Measurements from ENCODE around the gene ADK.

ADK gene

GRCh38 chr10:74417397-74417796 lies 266.4 kb downstream of the ADK start:
- no peaks in the 10 kb centered on the region for H3K9me3 ChIP-seq (ENCODE audit: control insufficient read depth, low read length)
- H3K27ac ChIP-seq (ENCODE audit: low read depth, low read length, severe bottlenecking), result no peak overlapping the region
- WGBS, 2 experiments (ENCODE audit: insufficient coverage in 2 of 2), result no CpG with 5 or more reads among the region's 1 CpG
- peaks cover 2% of the 10 kb centered on the region for H3K36me3 ChIP-seq (ENCODE audit: control insufficient read depth, insufficient read depth, low read length)
- no peak overlapping the region for H3K4me3 ChIP-seq (ENCODE audit: extremely low read depth, insufficient read depth, low read length, poor library complexity, severe bottlenecking)
- H3K4me1 ChIP-seq (ENCODE audit: control insufficient read depth, insufficient read depth, low read length, poor library complexity, severe bottlenecking), result peaks cover 4% of the 10 kb centered on the region

- Histone ChIP-seq H3K4me1 (ENCODE audit: control insufficient read depth, insufficient read depth, low read length, poor library complexity, severe bottlenecking) (peaks cover 4% of the 10 kb centered on the region), H3K4me3 (ENCODE audit: extremely low read depth, insufficient read depth, low read length, poor library complexity, severe bottlenecking) (no peak overlapping the region), H3K9me3 (ENCODE audit: control insufficient read depth, low read length) (no peaks in the 10 kb centered on the region), H3K27ac (ENCODE audit: low read depth, low read length, severe bottlenecking) (peak overlapping the region; percentile 96), H3K36me3 (ENCODE audit: control insufficient read depth, insufficient read depth, low read length) (no peaks in the 10 kb centered on the region)
- 61 to 73% methylated on average over 2 to 3 of the region's 4 CpGs for WGBS, 2 experiments (ENCODE audit: insufficient coverage in 2 of 2)
Observed at GRCh38 chr10:74418285-74418872, 267.4 kb downstream of the ADK start.

- peaks cover 4% of the 10 kb centered on the region for H3K4me1 ChIP-seq (ENCODE audit: control insufficient read depth, insufficient read depth, low read length, poor library complexity, severe bottlenecking)
- peaks cover 4% of the 10 kb centered on the region for H3K9me3 ChIP-seq (ENCODE audit: control insufficient read depth, low read length)
- H3K36me3 ChIP-seq (ENCODE audit: control insufficient read depth, insufficient read depth, low read length), result peaks cover 5% of the 10 kb centered on the region
- peak overlapping the region; percentile 96 for H3K27ac ChIP-seq (ENCODE audit: low read depth, low read length, severe bottlenecking)
- no peak overlapping the region for H3K4me3 ChIP-seq (ENCODE audit: extremely low read depth, insufficient read depth, low read length, poor library complexity, severe bottlenecking)
- no CpG with 5 or more reads among the region's 1 CpG for WGBS, 2 experiments (ENCODE audit: insufficient coverage in 2 of 2)
Observed at GRCh38 chr10:74419491-74419951, 268.5 kb downstream of the ADK start.

GRCh38 chr10:74419958-74420375 lies 268.9 kb downstream of the ADK start:
- Histone ChIP-seq H3K4me1 (ENCODE audit: control insufficient read depth, insufficient read depth, low read length, poor library complexity, severe bottlenecking) (peaks cover 4% of the 10 kb centered on the region), H3K9me3 (ENCODE audit: control insufficient read depth, low read length) (peaks cover 4% of the 10 kb centered on the region), H3K36me3 (ENCODE audit: control insufficient read depth, insufficient read depth, low read length) (peaks cover 5% of the 10 kb centered on the region), H3K4me3 (ENCODE audit: extremely low read depth, insufficient read depth, low read length, poor library complexity, severe bottlenecking) (no peak overlapping the region), H3K27ac (ENCODE audit: low read depth, low read length, severe bottlenecking) (peak overlapping the region; percentile 96)
- no CpG with 5 or more reads among the region's 2 CpGs for WGBS, 2 experiments (ENCODE audit: insufficient coverage in 2 of 2)

- no CpG with 5 or more reads among the region's 1 CpG for WGBS, 2 experiments (ENCODE audit: insufficient coverage in 2 of 2)
- Histone ChIP-seq H3K36me3 (ENCODE audit: control insufficient read depth, insufficient read depth, low read length) (peaks cover 8% of the 10 kb centered on the region), H3K4me3 (ENCODE audit: extremely low read depth, insufficient read depth, low read length, poor library complexity, severe bottlenecking) (no peak overlapping the region), H3K9me3 (ENCODE audit: control insufficient read depth, low read length) (peaks cover 4% of the 10 kb centered on the region), H3K4me1 (ENCODE audit: control insufficient read depth, insufficient read depth, low read length, poor library complexity, severe bottlenecking) (no peaks in the 10 kb centered on the region), H3K27ac (ENCODE audit: low read depth, low read length, severe bottlenecking) (no peak overlapping the region)
Observed at GRCh38 chr10:74424565-74424964, 273.5 kb downstream of the ADK start.

- Histone ChIP-seq H3K4me1 (ENCODE audit: control insufficient read depth, insufficient read depth, low read length, poor library complexity, severe bottlenecking) (no peaks in the 10 kb centered on the region), H3K36me3 (ENCODE audit: control insufficient read depth, insufficient read depth, low read length) (peaks cover 8% of the 10 kb centered on the region), H3K4me3 (ENCODE audit: extremely low read depth, insufficient read depth, low read length, poor library complexity, severe bottlenecking) (no peak overlapping the region), H3K27ac (ENCODE audit: low read depth, low read length, severe bottlenecking) (no peak overlapping the region), H3K9me3 (ENCODE audit: control insufficient read depth, low read length) (peaks cover 4% of the 10 kb centered on the region)
- WGBS, 2 experiments (ENCODE audit: insufficient coverage in 2 of 2), result 100% methylated on average over 1 of the region's 2 CpGs
Observed at GRCh38 chr10:74425456-74426001, 274.5 kb downstream of the ADK start.

- WGBS, 2 experiments (ENCODE audit: insufficient coverage in 2 of 2), result no CpG with 5 or more reads among the region's 4 CpGs
- Histone ChIP-seq H3K4me3 (ENCODE audit: extremely low read depth, insufficient read depth, low read length, poor library complexity, severe bottlenecking) (no peak overlapping the region), H3K9me3 (ENCODE audit: control insufficient read depth, low read length) (no peaks in the 10 kb centered on the region)
Observed at GRCh38 chr10:74431816-74432215, 280.8 kb downstream of the ADK start.

GRCh38 chr10:74432841-74433594 lies 282.0 kb downstream of the ADK start:
- Histone ChIP-seq H3K4me3 (ENCODE audit: extremely low read depth, insufficient read depth, low read length, poor library complexity, severe bottlenecking) (no peak overlapping the region), H3K36me3 (ENCODE audit: control insufficient read depth, insufficient read depth, low read length) (peaks cover 4% of the 10 kb centered on the region), H3K4me1 (ENCODE audit: control insufficient read depth, insufficient read depth, low read length, poor library complexity, severe bottlenecking) (peaks cover 18% of the 10 kb centered on the region), H3K9me3 (ENCODE audit: control insufficient read depth, low read length) (no peaks in the 10 kb centered on the region), H3K27ac (ENCODE audit: low read depth, low read length, severe bottlenecking) (peak overlapping the region; percentile 88)
- WGBS, 2 experiments (ENCODE audit: insufficient coverage in 2 of 2), result 50% methylated on average over 1 of the region's 1 CpG; no CpG with 5 or more reads in 1 of the 2 experiments

More at GRCh38 chr10:74431816-74432215, 280.8 kb downstream of the ADK start:
- peaks cover 10% of the 10 kb centered on the region for H3K4me1 ChIP-seq (ENCODE audit: control insufficient read depth, insufficient read depth, low read length, poor library complexity, severe bottlenecking)
- H3K36me3 ChIP-seq (ENCODE audit: control insufficient read depth, insufficient read depth, low read length), result peaks cover 4% of the 10 kb centered on the region
- no peak overlapping the region for H3K27ac ChIP-seq (ENCODE audit: low read depth, low read length, severe bottlenecking)

- no CpG with 5 or more reads among the region's 1 CpG for WGBS, 2 experiments (ENCODE audit: insufficient coverage in 2 of 2)
- Histone ChIP-seq H3K4me3 (ENCODE audit: extremely low read depth, insufficient read depth, low read length, poor library complexity, severe bottlenecking) (no peak overlapping the region), H3K27ac (ENCODE audit: low read depth, low read length, severe bottlenecking) (peak overlapping the region; percentile 29)
Observed at GRCh38 chr10:74433595-74433956, 282.6 kb downstream of the ADK start.

GRCh38 chr10:74433993-74434392 lies 283.0 kb downstream of the ADK start:
- H3K4me3 ChIP-seq (ENCODE audit: extremely low read depth, insufficient read depth, low read length, poor library complexity, severe bottlenecking), result no peak overlapping the region
- H3K27ac ChIP-seq (ENCODE audit: low read depth, low read length, severe bottlenecking), result peak overlapping the region; percentile 29
- 100% methylated on average over 1 of the region's 1 CpG; no CpG with 5 or more reads in 1 of the 2 experiments for WGBS, 2 experiments (ENCODE audit: insufficient coverage in 2 of 2)
- H3K9me3 ChIP-seq (ENCODE audit: control insufficient read depth, low read length), result no peaks in the 10 kb centered on the region
- no peaks in the 10 kb centered on the region for H3K36me3 ChIP-seq (ENCODE audit: control insufficient read depth, insufficient read depth, low read length)
- peaks cover 23% of the 10 kb centered on the region for H3K4me1 ChIP-seq (ENCODE audit: control insufficient read depth, insufficient read depth, low read length, poor library complexity, severe bottlenecking)

More at GRCh38 chr10:74433595-74433956, 282.6 kb downstream of the ADK start:
- peaks cover 19% of the 10 kb centered on the region for H3K4me1 ChIP-seq (ENCODE audit: control insufficient read depth, insufficient read depth, low read length, poor library complexity, severe bottlenecking)
- H3K9me3 ChIP-seq (ENCODE audit: control insufficient read depth, low read length), result no peaks in the 10 kb centered on the region
- peaks cover 2% of the 10 kb centered on the region for H3K36me3 ChIP-seq (ENCODE audit: control insufficient read depth, insufficient read depth, low read length)

Measured in mesodermal cell (in vitro differentiated cells).